HG03354 (cell line): ENCODE measurements around the gene TXNDC8.
A peak's percentile ranks its signal among the peaks of the same experiment; 100 is the strongest.
"Not testable (repeated sequence)": the region's sequence is repeated elsewhere in the genome, so short reads cannot be mapped to it uniquely, and the experiment has no call there.

Experiments
- ATAC-seq: cut with Tn5 transposase; IDR thresholded peaks from one replicate; pipeline ENCODE4 v1.9.1; 2021; ENCODE audit warnings: mild to moderate bottlenecking; ENCODE audit not compliant: unreplicated experiment, poor library complexity, severe bottlenecking

Gene TXNDC8

GRCh38 chr9:110329639-110330230 is 7.9 kb downstream of the TXNDC8 start:
- ATAC-seq, result no peak

GRCh38 chr9:110328763-110329162 is 8.9 kb downstream of the TXNDC8 start:
- ATAC-seq, result no peak

- ATAC-seq, result no peak
These were observed 9.9 kb downstream of the TXNDC8 start for GRCh38 chr9:110327716-110328115.

GRCh38 chr9:110323818-110324217 is 13.8 kb downstream of the TXNDC8 start:
- no peak for ATAC-seq

- ATAC-seq, result no peak
These were observed 16.8 kb downstream of the TXNDC8 start for GRCh38 chr9:110320651-110321445.

- ATAC-seq, result no peak
These were observed 17.7 kb downstream of the TXNDC8 start for GRCh38 chr9:110319781-110320492.

- ATAC-seq, result no peak
These were observed 19.8 kb downstream of the TXNDC8 start for GRCh38 chr9:110317911-110318310.

GRCh38 chr9:110316261-110317075 is 21.2 kb downstream of the TXNDC8 start:
- ATAC-seq, result peak; percentile 99

- ATAC-seq, result not testable (repeated sequence)
These were observed 25.7 kb downstream of the TXNDC8 start for GRCh38 chr9:110311978-110312377.

GRCh38 chr9:110309681-110310080 is 28.0 kb downstream of the TXNDC8 start:
- no peak for ATAC-seq

GRCh38 chr9:110308633-110309038 is 29.0 kb downstream of the TXNDC8 start:
- peak; percentile 68 for ATAC-seq

GRCh38 chr9:110307191-110307590 is 30.5 kb downstream of the TXNDC8 start:
- ATAC-seq, result no peak

- no peak for ATAC-seq
These were observed 34.5 kb downstream of the TXNDC8 start for GRCh38 chr9:110303133-110303532.

GRCh38 chr9:110298043-110298605 is 39.5 kb downstream of the TXNDC8 start:
- ATAC-seq, result no peak

GRCh38 chr9:110293248-110293647 is 44.4 kb downstream of the TXNDC8 start:
- no peak for ATAC-seq

- ATAC-seq, result no peak
These were observed 45.6 kb downstream of the TXNDC8 start for GRCh38 chr9:110291921-110292557.

- no peak for ATAC-seq
These were observed 47.7 kb downstream of the TXNDC8 start for GRCh38 chr9:110290001-110290400.

- no peak for ATAC-seq
These were observed 49.2 kb downstream of the TXNDC8 start for GRCh38 chr9:110288503-110288902.

GRCh38 chr9:110287289-110287680 is 50.4 kb downstream of the TXNDC8 start:
- no peak for ATAC-seq
